ENCODE data around the gene BCAT1.
A peak's percentile ranks its signal among the peaks of the same experiment; 100 is the strongest.

Gene BCAT1

DNA sequence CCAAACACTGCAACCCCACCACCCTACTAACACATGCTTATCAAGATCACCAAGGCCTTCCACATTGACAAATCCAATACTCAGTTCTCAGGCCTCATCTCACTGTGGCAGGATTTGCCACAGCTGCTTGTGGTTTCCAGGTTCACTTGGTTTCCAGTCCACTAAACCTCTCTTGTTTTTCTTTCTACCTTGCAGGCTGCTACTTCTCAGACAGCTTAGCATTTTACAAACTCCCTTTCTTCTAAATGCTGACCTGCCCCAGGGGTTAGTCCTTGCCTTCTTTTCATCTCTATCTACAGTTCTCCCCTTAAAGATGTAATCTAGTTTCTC, 84.1 kb downstream of the BCAT1 start:
- H3K27ac Mint-ChIP-seq: peak overlapping the region; percentile 71
- H3K9me3 Mint-ChIP-seq: peaks cover 42% of the 10 kb centered on the region
- H3K4me3 Mint-ChIP-seq: no peak overlapping the region
- H3K4me1 Mint-ChIP-seq: peaks cover 9% of the 10 kb centered on the region
- DNase-seq: no peak
- TF ChIP-seq, protein P1, sequence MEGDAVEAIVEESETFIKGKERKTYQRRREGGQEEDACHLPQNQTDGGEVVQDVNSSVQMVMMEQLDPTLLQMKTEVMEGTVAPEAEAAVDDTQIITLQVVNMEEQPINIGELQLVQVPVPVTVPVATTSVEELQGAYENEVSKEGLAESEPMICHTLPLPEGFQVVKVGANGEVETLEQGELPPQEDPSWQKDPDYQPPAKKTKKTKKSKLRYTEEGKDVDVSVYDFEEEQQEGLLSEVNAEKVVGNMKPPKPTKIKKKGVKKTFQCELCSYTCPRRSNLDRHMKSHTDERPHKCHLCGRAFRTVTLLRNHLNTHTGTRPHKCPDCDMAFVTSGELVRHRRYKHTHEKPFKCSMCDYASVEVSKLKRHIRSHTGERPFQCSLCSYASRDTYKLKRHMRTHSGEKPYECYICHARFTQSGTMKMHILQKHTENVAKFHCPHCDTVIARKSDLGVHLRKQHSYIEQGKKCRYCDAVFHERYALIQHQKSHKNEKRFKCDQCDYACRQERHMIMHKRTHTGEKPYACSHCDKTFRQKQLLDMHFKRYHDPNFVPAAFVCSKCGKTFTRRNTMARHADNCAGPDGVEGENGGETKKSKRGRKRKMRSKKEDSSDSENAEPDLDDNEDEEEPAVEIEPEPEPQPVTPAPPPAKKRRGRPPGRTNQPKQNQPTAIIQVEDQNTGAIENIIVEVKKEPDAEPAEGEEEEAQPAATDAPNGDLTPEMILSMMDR (IDR thresholded peaks at IDR 0.05): no peak
- H3K36me3 Mint-ChIP-seq (ENCODE audit: low read depth): peaks cover 89% of the 10 kb centered on the region
- H3K27me3 Mint-ChIP-seq (ENCODE audit: low read depth, poor library complexity): no peaks in the 10 kb centered on the region

DNA sequence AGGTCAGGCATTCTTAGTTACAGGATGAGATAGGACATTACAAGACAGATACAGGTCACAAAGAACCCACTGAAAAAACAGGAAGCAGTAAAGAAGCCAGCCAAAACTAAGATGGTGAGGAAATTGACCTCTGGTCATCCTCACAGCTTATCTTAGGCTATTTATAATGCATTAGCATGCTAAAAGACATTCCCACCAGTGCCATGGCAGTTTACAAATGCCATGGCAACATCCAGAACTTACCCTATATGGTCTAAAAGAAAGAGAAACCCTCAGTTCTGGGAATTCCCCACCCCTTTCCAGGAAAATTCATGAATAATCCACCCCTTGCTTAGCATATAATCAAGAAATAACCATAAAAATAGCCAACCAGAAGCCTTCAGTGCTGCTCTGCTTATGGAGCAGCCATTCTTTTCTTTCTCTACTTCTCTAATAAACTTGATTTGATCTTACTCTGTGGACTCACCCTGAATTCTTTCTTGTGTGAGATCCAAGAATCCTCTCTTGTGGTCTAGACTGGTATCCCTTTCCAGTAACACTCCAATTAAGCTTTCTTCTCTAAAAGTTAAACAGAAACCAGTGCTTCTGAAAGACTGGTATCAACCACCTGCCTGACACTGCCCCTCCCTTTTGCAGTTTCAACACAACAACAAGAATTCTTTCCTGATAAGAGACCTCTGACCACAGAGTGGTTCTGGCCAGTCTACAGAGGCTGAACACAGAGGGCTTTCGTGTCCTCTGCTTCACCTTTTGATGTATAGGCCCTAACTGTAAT, 86.9 kb downstream of the BCAT1 start:
- Mint-ChIP-seq H3K27me3 (ENCODE audit: low read depth, poor library complexity) (no peaks in the 10 kb centered on the region), H3K9me3 (peaks cover 57% of the 10 kb centered on the region), H3K36me3 (ENCODE audit: low read depth) (peaks cover 89% of the 10 kb centered on the region), H3K4me1 (peaks cover 9% of the 10 kb centered on the region), H3K4me3 (no peak overlapping the region), H3K27ac (no peak overlapping the region)
- TF ChIP-seq, protein P1 (IDR thresholded peaks at IDR 0.05): no peak
- DNase-seq: no peak

DNA sequence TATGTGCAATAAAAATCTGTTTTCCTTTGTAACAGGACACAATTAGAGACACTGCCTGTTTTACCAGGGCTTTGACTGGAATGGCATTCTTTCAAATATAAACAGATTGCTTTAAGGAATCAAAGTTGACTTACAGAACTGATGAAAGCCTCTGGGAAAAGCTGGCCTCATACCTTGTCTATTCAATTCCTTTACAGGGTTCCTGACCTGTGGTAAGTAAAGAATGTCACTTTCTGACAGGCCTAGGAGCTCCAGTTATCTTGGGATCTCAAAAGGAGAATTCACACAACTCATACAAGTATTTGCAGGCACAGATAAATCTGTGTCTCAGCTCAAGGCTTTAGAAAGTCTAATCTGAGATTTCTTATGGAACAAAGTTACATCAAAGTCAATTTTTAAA, 88.4 kb downstream of the BCAT1 start:
- DNase-seq: no peak
- Mint-ChIP-seq H3K4me1 (peaks cover 14% of the 10 kb centered on the region), H3K27me3 (ENCODE audit: low read depth, poor library complexity) (no peaks in the 10 kb centered on the region), H3K36me3 (ENCODE audit: low read depth) (peaks cover 96% of the 10 kb centered on the region), H3K9me3 (peaks cover 61% of the 10 kb centered on the region), H3K27ac (no peak overlapping the region), H3K4me3 (no peak overlapping the region)
- TF ChIP-seq, protein P1 (IDR thresholded peaks at IDR 0.05): no peak

DNA sequence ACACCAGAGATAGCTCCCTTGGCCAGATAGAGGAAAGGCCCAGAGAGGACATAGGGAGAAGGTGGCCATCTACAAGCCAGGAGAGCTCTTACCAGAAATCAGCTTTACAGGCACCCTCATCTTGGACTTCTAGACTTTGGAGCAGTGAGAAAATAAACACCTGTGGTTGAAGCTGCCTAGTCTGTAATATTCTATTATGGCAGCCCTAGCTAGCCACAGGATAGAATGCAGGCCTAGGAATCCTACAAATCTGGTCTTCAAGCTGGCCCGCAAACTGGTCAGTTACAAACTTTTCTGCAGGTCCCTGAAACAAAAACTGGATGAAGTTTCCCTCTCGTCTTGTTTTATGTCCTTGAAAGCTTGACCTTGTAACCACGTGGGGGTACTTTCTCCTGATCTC, 92.4 kb downstream of the BCAT1 start:
- Mint-ChIP-seq H3K27me3 (ENCODE audit: low read depth, poor library complexity) (no peaks in the 10 kb centered on the region), H3K27ac (no peak overlapping the region), H3K9me3 (peaks cover 56% of the 10 kb centered on the region), H3K36me3 (ENCODE audit: low read depth) (peaks cover 98% of the 10 kb centered on the region), H3K4me1 (peaks cover 14% of the 10 kb centered on the region), H3K4me3 (no peak overlapping the region)
- TF ChIP-seq, protein P1 (IDR thresholded peaks at IDR 0.05): no peak
- DNase-seq: no peak

DNA sequence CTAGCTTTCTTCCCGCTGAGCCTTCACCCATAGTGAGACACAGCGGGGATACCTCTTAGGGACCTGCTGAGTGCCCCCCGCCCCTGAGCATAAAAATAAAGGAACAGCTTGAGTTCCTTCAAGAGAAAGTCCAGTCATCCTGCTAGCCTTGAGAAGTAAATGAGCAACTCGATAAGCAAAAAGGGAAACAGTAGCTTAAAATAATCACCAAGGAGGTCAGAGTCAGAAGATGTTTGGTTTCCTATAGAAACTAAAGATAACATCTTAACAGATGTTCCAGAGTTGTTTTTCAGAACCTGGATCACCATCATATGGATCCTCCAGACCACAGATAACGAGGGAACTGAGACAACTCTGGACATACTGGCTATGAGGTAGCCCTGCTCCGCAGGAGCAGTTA, 94.0 kb downstream of the BCAT1 start:
- H3K4me1 Mint-ChIP-seq: peaks cover 14% of the 10 kb centered on the region
- H3K27ac Mint-ChIP-seq: peak overlapping the region; percentile 66
- H3K36me3 Mint-ChIP-seq (ENCODE audit: low read depth): peaks cover 92% of the 10 kb centered on the region
- peaks cover 43% of the 10 kb centered on the region for H3K9me3 Mint-ChIP-seq
- no peaks in the 10 kb centered on the region for H3K27me3 Mint-ChIP-seq (ENCODE audit: low read depth, poor library complexity)
- no peak overlapping the region for H3K4me3 Mint-ChIP-seq
- no peak for DNase-seq
- TF ChIP-seq, protein P1 (IDR thresholded peaks at IDR 0.05): no peak

DNA sequence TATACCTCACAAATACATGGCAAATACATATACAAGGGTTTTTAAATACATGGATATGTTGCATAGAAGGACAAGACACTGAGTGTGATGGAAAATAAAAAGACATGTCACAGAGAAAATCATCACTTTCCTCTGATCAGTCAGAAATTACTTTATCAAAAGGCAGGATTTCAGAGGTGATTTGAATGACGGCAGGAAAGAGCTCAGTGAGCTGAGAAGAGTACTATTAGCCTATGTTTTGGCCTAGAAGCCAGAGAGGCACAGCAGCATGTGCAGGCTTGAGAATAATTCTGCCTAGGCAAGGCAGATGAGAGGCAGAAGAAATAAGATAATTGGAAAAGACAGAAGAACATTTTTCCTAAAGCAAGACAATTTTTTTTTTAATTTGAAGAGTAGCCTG, 94.9 kb downstream of the BCAT1 start:
- H3K27me3 Mint-ChIP-seq (ENCODE audit: low read depth, poor library complexity): no peaks in the 10 kb centered on the region
- no peak overlapping the region for H3K4me3 Mint-ChIP-seq
- TF ChIP-seq, protein P1 (IDR thresholded peaks at IDR 0.05): no peak
- peak overlapping the region; percentile 72 for H3K27ac Mint-ChIP-seq
- peaks cover 14% of the 10 kb centered on the region for H3K4me1 Mint-ChIP-seq
- peaks cover 83% of the 10 kb centered on the region for H3K36me3 Mint-ChIP-seq (ENCODE audit: low read depth)
- peaks cover 34% of the 10 kb centered on the region for H3K9me3 Mint-ChIP-seq
- DNase-seq: no peak
